HEK293 (cell line): ENCODE measurements around the gene PHF20.
"Not testable (repeated sequence)": the region's sequence is repeated elsewhere in the genome, so short reads cannot be mapped to it uniquely, and the experiment has no call there.

Experiments
- KLF9 ChIP-seq: fragments of 450-650 bp; formaldehyde crosslinking; IDR thresholded peaks from 2 replicates; pipeline ENCODE4 v1.5.1; 2016; ENCODE audit warnings: missing biosample characterization, missing genetic modification characterization, low read depth
- MZF1 ChIP-seq: fragments of 450-650 bp; formaldehyde crosslinking; IDR thresholded peaks from 2 replicates; pipeline ENCODE4 v1.5.1; 2017; ENCODE audit warnings: missing biosample characterization, missing genetic modification characterization, borderline replicate concordance
- ZBTB17 ChIP-seq: fragments of 450-650 bp; formaldehyde crosslinking; IDR thresholded peaks from 2 replicates; pipeline ENCODE4 v1.5.1; 2016; ENCODE audit warnings: missing biosample characterization, missing genetic modification characterization
- ZBTB26 ChIP-seq: fragments of 450-650 bp; formaldehyde crosslinking; optimal IDR thresholded peaks from 2 replicates; pipeline ENCODE3; 2016; ENCODE audit warnings: missing biosample characterization, mild to moderate bottlenecking, missing genetic modification characterization
- ZNF121 ChIP-seq: fragments of 450-650 bp; formaldehyde crosslinking; IDR thresholded peaks from 2 replicates; pipeline ENCODE4 v1.5.1; 2016; ENCODE audit warnings: missing biosample characterization, missing genetic modification characterization
- ZNF292 ChIP-seq: fragments of 450-650 bp; formaldehyde crosslinking; IDR thresholded peaks from 2 replicates; pipeline ENCODE4 v1.5.1; 2016; ENCODE audit warnings: low read depth, missing biosample characterization, missing genetic modification characterization, borderline replicate concordance
- ZNF391 ChIP-seq: fragments of 450-650 bp; formaldehyde crosslinking; IDR thresholded peaks from 2 replicates; pipeline ENCODE4 v1.5.1; 2016; ENCODE audit warnings: low read depth, missing biosample characterization, missing genetic modification characterization, borderline replicate concordance
- ZNF518A ChIP-seq: fragments of 450-650 bp; formaldehyde crosslinking; conservative IDR thresholded peaks from 2 replicates; pipeline ENCODE4 v1.5.1; 2016; ENCODE audit warnings: low read depth, missing biosample characterization, missing genetic modification characterization
- ZNF580 ChIP-seq: fragments of 450-650 bp; formaldehyde crosslinking; IDR thresholded peaks from 2 replicates; pipeline ENCODE4 v1.5.1; 2016; ENCODE audit warnings: missing biosample characterization, missing genetic modification characterization
- TF ChIP-seq, protein P1 (sequence below): fragments of 450-650 bp; formaldehyde crosslinking; IDR thresholded peaks from 2 replicates; pipeline ENCODE4 v1.5.1; 2016; ENCODE audit warnings: missing biosample characterization, missing genetic modification characterization

DNA sequence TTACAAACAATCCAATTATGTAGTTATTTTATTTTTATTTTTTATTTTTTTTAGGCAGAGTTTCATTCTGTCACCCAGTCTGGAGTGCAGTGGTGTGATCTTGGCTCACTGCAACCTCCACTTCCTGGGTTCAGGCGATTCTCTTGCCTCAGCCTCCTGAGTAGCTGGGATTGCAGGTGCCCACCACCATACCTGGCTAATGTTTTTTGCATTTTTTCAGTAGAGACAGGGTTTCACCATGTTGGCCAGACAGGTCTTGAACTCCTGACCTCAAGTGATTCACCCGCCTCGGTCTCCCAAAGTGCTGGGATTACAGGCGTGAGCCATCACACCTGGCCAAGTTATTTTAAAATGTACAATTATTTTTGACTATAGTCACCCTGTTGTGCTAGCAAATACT is 83.8 kb downstream of the PHF20 start:
- TF ChIP-seq, protein P1, sequence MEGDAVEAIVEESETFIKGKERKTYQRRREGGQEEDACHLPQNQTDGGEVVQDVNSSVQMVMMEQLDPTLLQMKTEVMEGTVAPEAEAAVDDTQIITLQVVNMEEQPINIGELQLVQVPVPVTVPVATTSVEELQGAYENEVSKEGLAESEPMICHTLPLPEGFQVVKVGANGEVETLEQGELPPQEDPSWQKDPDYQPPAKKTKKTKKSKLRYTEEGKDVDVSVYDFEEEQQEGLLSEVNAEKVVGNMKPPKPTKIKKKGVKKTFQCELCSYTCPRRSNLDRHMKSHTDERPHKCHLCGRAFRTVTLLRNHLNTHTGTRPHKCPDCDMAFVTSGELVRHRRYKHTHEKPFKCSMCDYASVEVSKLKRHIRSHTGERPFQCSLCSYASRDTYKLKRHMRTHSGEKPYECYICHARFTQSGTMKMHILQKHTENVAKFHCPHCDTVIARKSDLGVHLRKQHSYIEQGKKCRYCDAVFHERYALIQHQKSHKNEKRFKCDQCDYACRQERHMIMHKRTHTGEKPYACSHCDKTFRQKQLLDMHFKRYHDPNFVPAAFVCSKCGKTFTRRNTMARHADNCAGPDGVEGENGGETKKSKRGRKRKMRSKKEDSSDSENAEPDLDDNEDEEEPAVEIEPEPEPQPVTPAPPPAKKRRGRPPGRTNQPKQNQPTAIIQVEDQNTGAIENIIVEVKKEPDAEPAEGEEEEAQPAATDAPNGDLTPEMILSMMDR (tag by site-specific recombination), result not testable (repeated sequence)
- TF ChIP-seq MZF1 (tag by site-specific recombination); ZNF292 (tag by site-specific recombination); ZBTB26 (tag by site-specific recombination); KLF9 (tag by site-specific recombination); ZNF121 (tag by site-specific recombination); ZNF580; ZNF518A; ZBTB17; ZNF391 (tag by site-specific recombination): not testable (repeated sequence)
